Mesendoderm (in vitro differentiated cells): ENCODE results near the gene DOCK9.

Experiments used
- DNase-seq: peaks from one replicate; pipeline ENCODE4 v3.0.0; 2013
- H2AK5ac ChIP-seq: 2 replicates; pipeline ENCODE4 v1.6.1; 2013; ENCODE audit warnings: low read length, inconsistent platforms
- H2BK120ac ChIP-seq: 2 replicates; pipeline ENCODE4 v1.6.1; 2013; ENCODE audit warnings: low read depth, mild to moderate bottlenecking, low read length, moderate library complexity, mixed read lengths
- H2BK15ac ChIP-seq: replicated peaks from 2 replicates; pipeline ENCODE4 v1.6.1; 2013; ENCODE audit warnings: low read depth, mild to moderate bottlenecking, moderate library complexity
- H2BK5ac ChIP-seq: 2 replicates; pipeline ENCODE4 v1.6.1; 2013; ENCODE audit warnings: low read length, inconsistent platforms
- H3K18ac ChIP-seq: 2 replicates; pipeline ENCODE4 v1.6.1; 2013; ENCODE audit warnings: mild to moderate bottlenecking, low read length, mixed read lengths
- H3K23ac ChIP-seq: one replicate; pipeline ENCODE4 v1.6.1; 2013; ENCODE audit warnings: low read length
- H3K27ac ChIP-seq: 2 replicates; pipeline ENCODE4 v1.5.1; 2013; ENCODE audit warnings: low read depth, mild to moderate bottlenecking, inconsistent platforms, low read length, moderate library complexity
- H3K27me3 ChIP-seq: 2 replicates; pipeline ENCODE4 v1.6.1; 2013; ENCODE audit warnings: low read length, control low read depth, mild to moderate bottlenecking, inconsistent platforms; ENCODE audit not compliant: insufficient read depth, poor library complexity
- H3K36me3 ChIP-seq: 2 replicates; pipeline ENCODE4 v1.6.1; 2013; ENCODE audit warnings: low read length, inconsistent platforms; ENCODE audit not compliant: control insufficient read depth, insufficient read depth
- H3K4ac ChIP-seq: one replicate; pipeline ENCODE4 v1.6.1; 2013; ENCODE audit warnings: low read depth, mild to moderate bottlenecking, low read length, moderate library complexity
- H3K4me1 ChIP-seq: 2 replicates; pipeline ENCODE4 v1.6.1; 2013; ENCODE audit warnings: low read depth, low read length, inconsistent platforms; ENCODE audit not compliant: control insufficient read depth
- H3K4me2 ChIP-seq: 2 replicates; pipeline ENCODE4 v1.6.1; 2013; ENCODE audit warnings: low read length
- H3K4me3 ChIP-seq: 2 replicates; pipeline ENCODE4 v1.5.1; 2013; ENCODE audit warnings: mild to moderate bottlenecking, low read length
- H3K56ac ChIP-seq: one replicate; pipeline ENCODE4 v1.6.1; 2013; ENCODE audit warnings: low read length
- H3K79me1 ChIP-seq: 2 replicates; pipeline ENCODE4 v1.6.1; 2013; ENCODE audit warnings: low read length, inconsistent platforms
- H3K79me2 ChIP-seq: 2 replicates; pipeline ENCODE4 v1.6.1; 2013; ENCODE audit warnings: mild to moderate bottlenecking, low read length; ENCODE audit not compliant: control insufficient read depth, insufficient read depth
- H3K9ac ChIP-seq: 2 replicates; pipeline ENCODE4 v1.6.1; 2013; ENCODE audit warnings: low read length, inconsistent platforms
- H4K5ac ChIP-seq: one replicate; pipeline ENCODE4 v1.6.1; 2013; ENCODE audit warnings: low read length
- H4K8ac ChIP-seq: one replicate; pipeline ENCODE4 v1.6.1; 2013; ENCODE audit warnings: low read depth, mild to moderate bottlenecking, control low read depth, low read length, moderate library complexity
- WGBS: extraction: QIAGEN DNeasy Blood & Tissue Kit; methylation state at CpG from one replicate; pipeline ENCODE4 v1.1.7; 2013; ENCODE audit warnings: low lambda C conversion rate, missing lambda C conversion rate; ENCODE audit not compliant: insufficient coverage; ENCODE audit errors: extremely low coverage; 5-methylcytosine and 5-hydroxymethylcytosine counted together

The DOCK9 gene

GRCh38 chr13:98994896-98995295 is 17.0 kb upstream of the DOCK9 start:
- no peak overlapping the region for H3K9ac ChIP-seq
- no peak overlapping the region for H4K5ac ChIP-seq
- H3K79me1 ChIP-seq: no peaks in the 10 kb centered on the region
- no peak overlapping the region for H3K4ac ChIP-seq
- H3K27me3 ChIP-seq: no peaks in the 10 kb centered on the region
- H3K56ac ChIP-seq: no peak overlapping the region
- H2BK120ac ChIP-seq: no peak overlapping the region
- DNase-seq: no peak
- WGBS: no CpG with 5 or more reads among the region's 6 CpGs
- H3K4me2 ChIP-seq: no peak overlapping the region
- no peak overlapping the region for H3K23ac ChIP-seq
- no peak overlapping the region for H4K8ac ChIP-seq
- H3K27ac ChIP-seq: no peak overlapping the region
- H3K36me3 ChIP-seq: no peaks in the 10 kb centered on the region
- peak overlapping the region; percentile 56 for H3K18ac ChIP-seq
- no peaks in the 10 kb centered on the region for H3K79me2 ChIP-seq
- H3K4me1 ChIP-seq: peaks cover 4% of the 10 kb centered on the region
- H3K4me3 ChIP-seq: no peak overlapping the region
- no peak overlapping the region for H2AK5ac ChIP-seq
- H2BK15ac ChIP-seq: peak overlapping the region; percentile 98
- no peak overlapping the region for H2BK5ac ChIP-seq

- no peak overlapping the region for H2BK120ac ChIP-seq
- no peaks in the 10 kb centered on the region for H3K79me2 ChIP-seq
- no peak overlapping the region for H3K4ac ChIP-seq
- H3K27ac ChIP-seq: no peak overlapping the region
- no peak overlapping the region for H2BK15ac ChIP-seq
- no peak overlapping the region for H2AK5ac ChIP-seq
- peak; percentile 80 for DNase-seq
- no peaks in the 10 kb centered on the region for H3K36me3 ChIP-seq
- H3K27me3 ChIP-seq: no peaks in the 10 kb centered on the region
- peak overlapping the region; percentile 56 for H3K18ac ChIP-seq
- H3K4me2 ChIP-seq: no peak overlapping the region
- H4K5ac ChIP-seq: no peak overlapping the region
- H4K8ac ChIP-seq: no peak overlapping the region
- H3K4me3 ChIP-seq: no peak overlapping the region
- WGBS: no CpG with 5 or more reads among the region's 2 CpGs
- H3K79me1 ChIP-seq: no peaks in the 10 kb centered on the region
- no peak overlapping the region for H2BK5ac ChIP-seq
- H3K56ac ChIP-seq: no peak overlapping the region
- peaks cover 4% of the 10 kb centered on the region for H3K4me1 ChIP-seq
- no peak overlapping the region for H3K23ac ChIP-seq
- H3K9ac ChIP-seq: no peak overlapping the region
These were observed 16.2 kb upstream of the DOCK9 start for GRCh38 chr13:98994080-98994479.

- Histone ChIP-seq H3K27ac (no peak overlapping the region), H2BK5ac (no peak overlapping the region), H3K23ac (no peak overlapping the region), H3K79me1 (no peaks in the 10 kb centered on the region), H3K56ac (no peak overlapping the region), H4K5ac (no peak overlapping the region), H2AK5ac (no peak overlapping the region), H3K27me3 (no peaks in the 10 kb centered on the region), H3K4me2 (no peak overlapping the region), H3K36me3 (no peaks in the 10 kb centered on the region), H4K8ac (no peak overlapping the region), H3K4ac (no peak overlapping the region), H2BK15ac (no peak overlapping the region), H3K79me2 (no peaks in the 10 kb centered on the region), H2BK120ac (no peak overlapping the region), H3K18ac (no peak overlapping the region), H3K4me1 (peaks cover 2% of the 10 kb centered on the region), H3K4me3 (no peak overlapping the region), H3K9ac (no peak overlapping the region)
- no peak for DNase-seq
- WGBS: no CpG with 5 or more reads among the region's 7 CpGs
These were observed 14.5 kb upstream of the DOCK9 start for GRCh38 chr13:98992355-98992754.

GRCh38 chr13:98990701-98991100 is 12.8 kb upstream of the DOCK9 start:
- no peak overlapping the region for H3K9ac ChIP-seq
- H3K4me3 ChIP-seq: no peak overlapping the region
- no peak overlapping the region for H2BK5ac ChIP-seq
- peaks cover 2% of the 10 kb centered on the region for H3K4me1 ChIP-seq
- no peak overlapping the region for H3K4ac ChIP-seq
- no peaks in the 10 kb centered on the region for H3K36me3 ChIP-seq
- no peaks in the 10 kb centered on the region for H3K79me1 ChIP-seq
- no peak overlapping the region for H4K8ac ChIP-seq
- H3K79me2 ChIP-seq: no peaks in the 10 kb centered on the region
- WGBS: no CpG with 5 or more reads among the region's 3 CpGs
- no peak overlapping the region for H2BK120ac ChIP-seq
- no peak overlapping the region for H2BK15ac ChIP-seq
- H3K56ac ChIP-seq: no peak overlapping the region
- no peak overlapping the region for H3K4me2 ChIP-seq
- no peak overlapping the region for H3K18ac ChIP-seq
- no peak overlapping the region for H2AK5ac ChIP-seq
- DNase-seq: no peak
- no peak overlapping the region for H4K5ac ChIP-seq
- no peak overlapping the region for H3K27ac ChIP-seq
- H3K27me3 ChIP-seq: no peaks in the 10 kb centered on the region
- H3K23ac ChIP-seq: no peak overlapping the region

- no peak overlapping the region for H2BK120ac ChIP-seq
- no peak overlapping the region for H3K27ac ChIP-seq
- no peak overlapping the region for H2AK5ac ChIP-seq
- no peak for DNase-seq
- peaks cover 2% of the 10 kb centered on the region for H3K4me1 ChIP-seq
- H2BK5ac ChIP-seq: no peak overlapping the region
- no peaks in the 10 kb centered on the region for H3K27me3 ChIP-seq
- H4K8ac ChIP-seq: no peak overlapping the region
- H4K5ac ChIP-seq: no peak overlapping the region
- WGBS: no CpG with 5 or more reads among the region's 4 CpGs
- H3K9ac ChIP-seq: no peak overlapping the region
- H3K23ac ChIP-seq: no peak overlapping the region
- H3K56ac ChIP-seq: no peak overlapping the region
- no peak overlapping the region for H2BK15ac ChIP-seq
- no peak overlapping the region for H3K18ac ChIP-seq
- no peak overlapping the region for H3K4ac ChIP-seq
- no peaks in the 10 kb centered on the region for H3K79me1 ChIP-seq
- H3K79me2 ChIP-seq: no peaks in the 10 kb centered on the region
- H3K4me3 ChIP-seq: no peak overlapping the region
- H3K4me2 ChIP-seq: no peak overlapping the region
- H3K36me3 ChIP-seq: no peaks in the 10 kb centered on the region
These were observed 11.8 kb upstream of the DOCK9 start for GRCh38 chr13:98989469-98990235.

GRCh38 chr13:98988780-98989179 is 10.9 kb upstream of the DOCK9 start:
- Histone ChIP-seq H2BK15ac (no peak overlapping the region), H3K56ac (no peak overlapping the region), H3K4me1 (no peaks in the 10 kb centered on the region), H3K4me3 (no peak overlapping the region), H3K18ac (no peak overlapping the region), H2BK5ac (no peak overlapping the region), H3K27ac (no peak overlapping the region), H4K5ac (no peak overlapping the region), H3K79me2 (no peaks in the 10 kb centered on the region), H3K4ac (no peak overlapping the region), H2AK5ac (no peak overlapping the region), H3K23ac (no peak overlapping the region), H2BK120ac (no peak overlapping the region), H3K4me2 (no peak overlapping the region), H3K36me3 (no peaks in the 10 kb centered on the region), H4K8ac (no peak overlapping the region), H3K9ac (no peak overlapping the region), H3K27me3 (no peaks in the 10 kb centered on the region), H3K79me1 (no peaks in the 10 kb centered on the region)
- no peak for DNase-seq
- no CpG with 5 or more reads among the region's 6 CpGs for WGBS
